Uterus (tissue), 2 donors: ENCODE results near the gene ATP5PB.

Experiments used
- POLR2A ChIP-seq, 2 donors: fragments of 450-650 bp; IDR thresholded peaks; one replicate each; pipeline ENCODE4 v1.6.1; 2016; ENCODE audit warnings: antibody characterized with exemption in 2 of 2, mild to moderate bottlenecking in 1 of 2, moderate library complexity in 1 of 2
- TF ChIP-seq, protein P1 (sequence below), 4 experiments: fragments of 200-600 bp in 2 of 4; fragments of 450-650 bp in 2 of 4; sonication (generic) in 2 of 4; IDR thresholded peaks; one replicate each; pipeline ENCODE4 v1.5.1; 2016 to 2019; ENCODE audit warnings: antibody characterized with exemption in 4 of 4, mild to moderate bottlenecking in 2 of 4, moderate library complexity in 1 of 4

DNA sequence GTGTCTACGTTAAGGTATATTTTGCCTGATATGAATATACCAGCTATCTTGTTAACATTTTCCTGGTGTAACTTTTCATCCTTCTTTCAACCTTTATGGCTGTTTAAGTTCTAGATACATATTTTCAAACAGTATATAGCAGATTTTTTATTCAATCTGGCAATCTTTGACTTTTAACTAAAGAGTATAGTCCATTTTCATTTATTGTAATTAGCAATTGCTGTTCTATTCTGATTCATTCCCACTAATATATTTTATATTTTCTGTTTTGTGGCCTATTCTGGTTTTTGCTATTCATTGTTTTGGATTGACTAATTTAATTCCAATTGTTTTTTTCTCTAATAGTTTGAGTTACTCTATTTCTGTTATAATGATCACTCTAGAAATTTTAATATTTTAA lies 17.2 kb downstream of the ATP5PB start:
- TF ChIP-seq, protein P1, sequence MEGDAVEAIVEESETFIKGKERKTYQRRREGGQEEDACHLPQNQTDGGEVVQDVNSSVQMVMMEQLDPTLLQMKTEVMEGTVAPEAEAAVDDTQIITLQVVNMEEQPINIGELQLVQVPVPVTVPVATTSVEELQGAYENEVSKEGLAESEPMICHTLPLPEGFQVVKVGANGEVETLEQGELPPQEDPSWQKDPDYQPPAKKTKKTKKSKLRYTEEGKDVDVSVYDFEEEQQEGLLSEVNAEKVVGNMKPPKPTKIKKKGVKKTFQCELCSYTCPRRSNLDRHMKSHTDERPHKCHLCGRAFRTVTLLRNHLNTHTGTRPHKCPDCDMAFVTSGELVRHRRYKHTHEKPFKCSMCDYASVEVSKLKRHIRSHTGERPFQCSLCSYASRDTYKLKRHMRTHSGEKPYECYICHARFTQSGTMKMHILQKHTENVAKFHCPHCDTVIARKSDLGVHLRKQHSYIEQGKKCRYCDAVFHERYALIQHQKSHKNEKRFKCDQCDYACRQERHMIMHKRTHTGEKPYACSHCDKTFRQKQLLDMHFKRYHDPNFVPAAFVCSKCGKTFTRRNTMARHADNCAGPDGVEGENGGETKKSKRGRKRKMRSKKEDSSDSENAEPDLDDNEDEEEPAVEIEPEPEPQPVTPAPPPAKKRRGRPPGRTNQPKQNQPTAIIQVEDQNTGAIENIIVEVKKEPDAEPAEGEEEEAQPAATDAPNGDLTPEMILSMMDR (IDR thresholded peaks at IDR 0.05) = no peak
- no peak for TF ChIP-seq POLR2A (IDR thresholded peaks at IDR 0.05)
